GM12875 (cell line): ENCODE results near the gene ANGEL2.
A peak's percentile ranks its signal among the peaks of the same experiment; 100 is the strongest.
"Not testable (repeated sequence)": the region's sequence is repeated elsewhere in the genome, so short reads cannot be mapped to it uniquely, and the experiment has no call there.

Experiments
- H3K4me3 ChIP-seq: one replicate; pipeline ENCODE4 v1.5.1; 2011; ENCODE audit warnings: low read depth, low read length, control low read depth
- TF ChIP-seq, protein P1 (sequence below): IDR thresholded peaks from 2 replicates; pipeline ENCODE4 v1.5.1; 2011; ENCODE audit warnings: low read depth, mild to moderate bottlenecking, control low read depth, inconsistent platforms, low read length, moderate library complexity, borderline replicate concordance; ENCODE audit not compliant: insufficient read depth

ANGEL2 gene

DNA sequence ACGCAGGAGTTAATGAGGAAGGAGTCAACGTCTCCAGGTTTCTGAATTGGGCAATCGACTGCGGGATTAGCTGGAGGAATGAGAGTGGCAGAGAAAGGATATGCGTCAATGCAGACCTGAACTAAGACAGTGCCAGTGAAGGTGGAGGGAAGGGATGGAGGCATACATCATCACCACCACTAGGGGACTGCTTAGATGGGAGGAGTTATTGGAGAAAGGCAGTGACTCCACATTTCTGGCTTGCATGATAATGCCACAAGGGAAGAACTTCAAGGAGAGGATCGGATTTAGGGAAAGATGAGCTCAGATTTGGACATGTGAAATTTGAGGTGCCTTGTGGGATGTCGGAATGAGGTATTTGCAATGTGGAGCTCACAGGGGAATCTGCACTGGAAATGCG, 47.9 kb downstream of the ANGEL2 start:
- no peak overlapping the region for H3K4me3 ChIP-seq
- TF ChIP-seq, protein P1, sequence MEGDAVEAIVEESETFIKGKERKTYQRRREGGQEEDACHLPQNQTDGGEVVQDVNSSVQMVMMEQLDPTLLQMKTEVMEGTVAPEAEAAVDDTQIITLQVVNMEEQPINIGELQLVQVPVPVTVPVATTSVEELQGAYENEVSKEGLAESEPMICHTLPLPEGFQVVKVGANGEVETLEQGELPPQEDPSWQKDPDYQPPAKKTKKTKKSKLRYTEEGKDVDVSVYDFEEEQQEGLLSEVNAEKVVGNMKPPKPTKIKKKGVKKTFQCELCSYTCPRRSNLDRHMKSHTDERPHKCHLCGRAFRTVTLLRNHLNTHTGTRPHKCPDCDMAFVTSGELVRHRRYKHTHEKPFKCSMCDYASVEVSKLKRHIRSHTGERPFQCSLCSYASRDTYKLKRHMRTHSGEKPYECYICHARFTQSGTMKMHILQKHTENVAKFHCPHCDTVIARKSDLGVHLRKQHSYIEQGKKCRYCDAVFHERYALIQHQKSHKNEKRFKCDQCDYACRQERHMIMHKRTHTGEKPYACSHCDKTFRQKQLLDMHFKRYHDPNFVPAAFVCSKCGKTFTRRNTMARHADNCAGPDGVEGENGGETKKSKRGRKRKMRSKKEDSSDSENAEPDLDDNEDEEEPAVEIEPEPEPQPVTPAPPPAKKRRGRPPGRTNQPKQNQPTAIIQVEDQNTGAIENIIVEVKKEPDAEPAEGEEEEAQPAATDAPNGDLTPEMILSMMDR = peak; percentile 73; the same call in 1 of the 2 replicates

DNA sequence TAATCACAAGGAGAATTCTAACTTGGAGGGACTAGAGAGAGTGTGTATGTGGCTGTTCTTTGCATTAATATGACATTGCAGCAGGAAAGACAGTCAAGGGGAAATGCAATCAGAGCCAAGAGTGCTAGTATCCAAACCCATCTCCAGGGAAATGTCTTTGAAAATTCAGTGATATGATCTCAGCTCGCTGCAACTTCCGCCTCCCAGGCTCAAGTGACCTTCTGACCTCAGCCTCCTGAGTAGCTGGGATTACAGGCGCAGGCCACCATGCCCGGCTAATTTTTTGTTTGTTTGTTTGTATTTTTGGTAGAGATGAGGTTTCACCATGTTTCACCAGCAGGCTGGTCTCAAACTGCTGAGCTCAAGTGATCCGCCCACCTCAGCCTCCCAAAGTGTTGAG, 49.1 kb downstream of the ANGEL2 start:
- no peak overlapping the region for H3K4me3 ChIP-seq

DNA sequence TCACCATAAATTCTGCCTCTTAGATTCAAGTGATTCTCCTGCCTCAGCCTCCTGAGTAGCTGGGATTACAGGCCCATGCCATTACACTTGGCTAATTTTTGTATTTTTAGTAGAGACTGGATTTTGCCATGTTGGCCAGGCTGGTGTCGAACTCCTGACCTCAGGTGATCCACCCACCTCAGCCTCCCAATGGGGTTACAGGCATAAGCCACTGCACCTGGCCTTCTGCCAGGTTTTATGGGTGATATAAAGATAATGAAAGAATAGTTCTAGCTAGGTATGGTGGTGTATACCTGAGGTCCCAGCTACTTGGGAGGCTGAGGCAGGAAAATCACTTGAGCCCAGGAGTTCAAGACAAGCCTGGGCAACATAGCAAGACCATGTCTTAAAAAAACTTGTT, 50.7 kb downstream of the ANGEL2 start:
- not testable (repeated sequence) for H3K4me3 ChIP-seq

More for the DNA sequence above, 49.1 kb downstream of the ANGEL2 start:
- TF ChIP-seq, protein P1 = no peak

DNA sequence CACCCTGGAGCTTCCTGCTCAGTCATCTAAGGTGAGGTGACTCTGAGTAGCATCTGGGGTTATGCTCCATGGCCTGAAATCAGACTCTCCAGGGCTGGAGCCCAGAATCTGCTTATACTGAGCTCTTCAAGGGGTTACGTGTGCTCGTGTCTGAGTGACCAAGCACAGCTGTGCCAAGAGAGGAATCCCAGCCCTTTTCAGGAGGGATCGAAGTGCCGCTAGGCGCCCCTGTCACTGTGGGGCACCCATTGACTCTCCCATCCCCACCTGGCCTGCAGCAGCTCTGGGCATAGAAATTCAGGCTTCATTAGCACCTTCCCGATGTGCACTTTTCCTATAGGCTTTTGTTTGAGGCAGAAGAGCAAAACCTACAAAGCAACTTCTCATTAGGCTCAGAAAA, 51.6 kb downstream of the ANGEL2 start:
- H3K4me3 ChIP-seq = no peak overlapping the region
- TF ChIP-seq, protein P1 = no peak

DNA sequence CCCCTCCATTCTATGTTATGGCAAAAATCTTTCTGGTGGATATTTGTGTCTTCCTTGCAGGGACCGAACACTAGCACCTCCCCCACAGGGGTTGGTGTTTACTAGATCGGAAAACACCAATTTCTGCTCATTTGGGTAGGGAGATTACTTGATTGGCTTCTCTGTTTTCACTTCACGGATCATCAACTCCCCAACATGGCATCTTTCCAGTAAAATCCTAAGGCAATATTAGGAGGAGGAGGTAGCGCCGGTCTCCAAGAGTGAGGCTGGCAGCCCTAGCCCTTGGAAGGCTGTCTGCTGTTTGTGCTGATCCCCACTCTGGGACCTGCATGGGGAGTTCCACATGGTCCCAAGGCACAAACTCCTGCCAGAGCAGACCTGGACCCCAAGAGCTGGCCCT, 53.2 kb downstream of the ANGEL2 start:
- TF ChIP-seq, protein P1 = no peak
- H3K4me3 ChIP-seq = no peak overlapping the region

DNA sequence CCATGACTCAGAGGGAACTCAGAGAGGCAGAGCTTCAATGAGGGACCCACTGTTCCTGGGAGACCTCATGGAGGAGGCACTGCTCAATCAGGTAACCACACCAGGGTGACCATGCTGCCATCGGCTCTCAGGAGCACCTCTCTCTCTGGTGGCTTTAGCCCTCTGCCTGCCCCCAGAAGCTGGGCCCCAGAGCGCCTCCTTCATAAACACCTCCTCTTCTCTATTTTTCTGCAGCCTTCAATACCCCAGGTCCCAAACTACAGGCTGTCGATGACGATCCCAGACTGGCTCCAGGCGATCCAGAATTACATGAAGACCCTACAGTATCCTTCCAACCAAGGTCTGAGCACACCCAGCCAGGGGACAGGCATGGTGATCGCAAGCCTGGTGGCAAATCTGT, 54.7 kb downstream of the ANGEL2 start:
- H3K4me3 ChIP-seq = no peak overlapping the region
- TF ChIP-seq, protein P1 = no peak

DNA sequence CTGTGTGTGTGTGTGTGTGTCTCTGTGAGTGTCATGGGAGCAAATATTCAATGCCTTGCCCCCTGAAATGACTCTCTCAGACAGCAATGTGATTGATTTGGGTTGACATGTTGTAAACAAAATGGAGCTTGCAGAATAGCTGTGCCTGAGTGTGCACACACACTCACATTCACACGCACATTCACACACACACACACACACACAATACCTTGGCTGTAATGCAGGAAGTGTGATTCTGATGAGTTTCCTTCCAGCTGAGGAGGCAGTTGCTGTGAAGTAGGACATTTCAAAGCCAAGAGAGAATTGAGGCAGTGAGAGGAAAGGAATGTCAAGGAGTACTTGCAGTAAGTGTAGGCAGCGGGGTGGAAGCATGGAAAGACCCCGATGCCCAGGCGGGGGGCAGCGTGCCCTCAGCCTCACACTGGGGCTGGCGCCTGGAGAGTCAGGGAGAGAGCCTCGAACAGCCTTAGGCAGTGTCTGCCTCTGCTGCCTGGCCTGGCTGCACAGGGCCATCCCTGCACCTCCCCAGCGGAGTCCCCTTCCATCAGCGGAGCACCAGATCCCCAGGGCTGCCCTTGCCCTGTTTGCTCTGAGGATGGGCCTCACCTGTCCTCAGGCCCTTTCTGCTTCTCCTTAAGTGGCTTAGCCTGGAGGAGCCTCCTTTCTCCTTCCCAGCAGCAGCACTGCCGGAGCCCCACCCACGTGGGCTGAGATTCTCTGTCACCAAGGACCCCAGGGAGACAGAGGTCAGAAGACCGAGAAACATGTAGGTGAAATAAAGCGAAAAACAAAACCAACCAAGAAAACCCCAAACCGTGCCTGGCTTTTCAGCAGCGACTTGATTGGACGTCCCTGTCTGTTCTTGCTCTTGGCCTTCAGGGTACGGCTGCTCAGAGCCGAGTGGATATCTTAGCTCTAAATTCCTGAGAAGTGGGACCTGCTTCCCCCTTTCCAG, 56.1 kb downstream of the ANGEL2 start:
- peak overlapping the region; percentile 19 for H3K4me3 ChIP-seq
- TF ChIP-seq, protein P1 = no peak
